Right kidney (tissue), 1 donor: ENCODE results near the gene CLCNKB.
"Not testable (repeated sequence)": the region's sequence is repeated elsewhere in the genome, so short reads cannot be mapped to it uniquely, and the experiment has no call there.

Experiments used
- DNase-seq: peaks from one replicate; pipeline ENCODE4 v3.0.0-alpha.2; 2016

Gene CLCNKB

DNA sequence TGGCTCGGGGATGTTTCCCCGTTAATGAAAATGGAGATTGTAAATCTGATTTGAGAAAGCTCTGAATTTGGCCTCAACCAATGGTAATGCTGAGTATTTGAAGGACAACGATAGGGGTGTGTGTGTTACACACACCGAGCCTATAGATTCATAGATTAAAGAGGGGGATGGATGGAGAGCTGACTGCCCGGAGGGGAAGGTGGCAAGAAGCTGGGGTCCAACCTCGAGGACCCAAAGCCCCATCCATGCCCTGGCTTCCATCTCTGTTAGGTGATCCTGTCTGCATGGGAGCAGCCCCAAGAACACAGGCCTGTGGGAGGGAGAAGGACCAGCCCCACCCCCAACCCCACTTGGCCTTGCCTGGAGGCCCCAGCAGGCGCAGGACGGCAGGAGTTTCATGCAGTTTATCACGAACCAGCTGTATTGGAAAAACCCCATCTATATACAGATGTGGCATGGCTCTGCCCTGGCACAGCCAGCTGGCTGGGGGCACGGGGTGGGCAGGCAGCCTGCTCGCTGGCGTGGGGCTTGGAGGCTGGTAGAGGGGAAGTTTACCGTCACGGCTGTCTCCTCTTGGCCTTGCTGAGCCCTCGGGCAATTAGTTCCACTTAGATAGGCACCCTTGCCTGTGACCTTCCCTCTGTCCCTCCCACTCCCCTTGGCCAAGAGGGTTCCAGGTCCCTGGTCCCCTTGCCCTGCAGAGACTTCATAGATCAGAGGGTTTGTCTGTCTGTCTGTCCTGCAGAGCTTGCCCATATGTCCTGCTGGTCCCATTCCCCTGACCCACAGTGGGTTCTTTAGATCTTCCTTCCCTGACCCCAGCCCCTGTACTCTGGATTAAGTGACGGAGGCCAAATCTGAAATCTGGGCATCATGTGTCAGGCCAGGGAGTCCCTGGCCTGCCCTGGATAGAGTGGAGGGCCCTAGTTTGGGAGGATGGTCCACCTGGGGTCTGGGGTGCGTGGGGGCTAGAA is 28.8 kb upstream of the CLCNKB start:
- DNase-seq = peak; percentile 38

GRCh38 chr1:16015491-16015890 is 28.1 kb upstream of the CLCNKB start:
- DNase-seq = no peak

GRCh38 chr1:16015960-16016901 is 27.4 kb upstream of the CLCNKB start:
- DNase-seq = no peak

GRCh38 chr1:16017076-16017460 is 26.5 kb upstream of the CLCNKB start:
- peak; percentile 23 for DNase-seq

DNA sequence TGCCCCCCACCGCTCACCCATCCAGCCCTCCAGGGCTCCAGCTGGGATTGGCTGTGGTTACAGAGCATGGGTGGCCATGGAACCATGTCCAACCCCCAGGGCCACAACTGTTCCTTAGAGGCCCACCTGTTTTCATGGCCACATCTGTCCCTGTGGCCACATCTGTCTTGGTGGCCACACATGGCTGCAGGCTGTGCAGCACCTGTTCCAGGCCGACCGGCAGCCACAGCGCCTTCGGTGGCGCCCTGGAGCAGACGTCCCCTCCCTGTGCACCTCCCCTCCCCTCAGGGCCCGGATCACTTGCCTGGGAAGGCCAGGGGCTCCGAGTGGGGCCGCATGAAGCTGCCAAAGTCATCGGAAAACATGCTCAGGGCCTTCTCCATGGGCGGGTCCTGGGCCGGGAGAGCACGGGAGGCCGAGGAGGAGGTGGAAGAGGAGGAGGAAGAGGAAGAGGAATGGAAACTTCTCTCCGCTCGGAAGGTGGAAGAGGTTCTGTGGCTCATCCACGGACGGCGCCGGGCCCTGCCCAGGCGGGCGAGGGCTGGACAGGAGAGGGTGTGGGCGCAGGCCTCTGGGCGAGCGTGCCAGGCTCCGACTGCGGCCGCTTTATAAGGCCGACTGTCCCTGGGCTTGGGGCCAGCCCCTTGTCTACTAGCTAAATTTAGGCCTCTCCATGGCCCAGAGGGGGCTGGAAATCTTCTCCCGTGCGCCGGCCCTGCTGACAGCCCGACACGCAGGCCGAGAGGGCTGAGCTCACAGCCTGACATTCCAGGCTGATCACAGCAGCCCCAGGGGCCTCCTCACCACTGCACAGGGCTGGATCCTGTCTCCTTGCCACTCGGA is 25.9 kb upstream of the CLCNKB start, which contains the start of gene HSPB7:
HSPB7 (minus strand) TSS at position 583 of the 843 bp plus-strand sequence; CDS start at position 503, 80 bp downstream.
- DNase-seq = peak; percentile 76

GRCh38 chr1:16018308-16018707 is 25.3 kb upstream of the CLCNKB start:
- DNase-seq = no peak

- DNase-seq = peak; percentile 32
These were observed 24.6 kb upstream of the CLCNKB start for GRCh38 chr1:16018749-16019643.

- DNase-seq = no peak
These were observed 23.8 kb upstream of the CLCNKB start for GRCh38 chr1:16019644-16020277.

DNA sequence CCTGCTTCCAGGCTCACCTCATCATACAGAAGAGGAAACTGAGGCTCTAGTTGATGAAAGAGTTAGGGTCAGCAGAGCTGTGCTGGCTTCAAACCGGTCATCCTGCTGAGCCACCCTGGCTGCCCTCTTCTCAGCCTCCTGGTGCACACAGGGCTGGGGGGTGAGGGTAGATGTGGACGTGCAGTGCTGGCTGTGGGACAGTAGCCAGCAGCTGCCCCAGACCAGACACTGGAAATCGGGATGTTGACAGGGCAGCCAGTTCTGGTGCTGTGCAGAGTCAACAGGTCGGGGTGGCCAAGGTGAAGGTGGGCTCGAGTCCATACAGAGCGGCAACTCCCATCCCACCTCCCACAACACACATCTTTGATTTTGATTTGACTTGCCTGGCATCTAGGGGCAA is 23.3 kb upstream of the CLCNKB start:
- DNase-seq = no peak

DNA sequence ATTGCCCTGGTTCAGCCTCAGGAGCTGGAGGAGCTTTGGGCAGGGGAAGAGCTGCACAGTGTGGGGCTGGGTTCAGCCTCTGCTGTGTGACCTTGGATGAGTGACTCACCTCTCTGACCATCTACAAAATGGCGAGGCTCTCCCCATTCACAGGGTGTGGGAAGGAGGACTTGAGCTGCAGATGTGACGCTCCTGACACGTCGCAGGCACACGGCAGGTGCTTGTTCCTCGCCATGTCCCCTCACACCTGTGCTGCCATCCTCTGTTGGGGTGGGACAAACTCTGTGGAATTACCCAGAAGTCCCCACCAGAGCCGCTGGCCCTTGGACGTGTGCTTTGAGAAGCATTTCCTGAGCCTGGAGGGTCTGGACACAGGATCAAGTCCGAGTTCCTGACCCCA is 22.7 kb upstream of the CLCNKB start:
- DNase-seq = not testable (repeated sequence)

- DNase-seq = peak; percentile 39
These were observed 21.9 kb upstream of the CLCNKB start, which contains the start of gene CLCNKA for GRCh38 chr1:16021681-16022080. TSS of gene CLCNKA (plus strand) at chr1:16022036. CDS start at chr1:16022620, 584 bp downstream.

DNA sequence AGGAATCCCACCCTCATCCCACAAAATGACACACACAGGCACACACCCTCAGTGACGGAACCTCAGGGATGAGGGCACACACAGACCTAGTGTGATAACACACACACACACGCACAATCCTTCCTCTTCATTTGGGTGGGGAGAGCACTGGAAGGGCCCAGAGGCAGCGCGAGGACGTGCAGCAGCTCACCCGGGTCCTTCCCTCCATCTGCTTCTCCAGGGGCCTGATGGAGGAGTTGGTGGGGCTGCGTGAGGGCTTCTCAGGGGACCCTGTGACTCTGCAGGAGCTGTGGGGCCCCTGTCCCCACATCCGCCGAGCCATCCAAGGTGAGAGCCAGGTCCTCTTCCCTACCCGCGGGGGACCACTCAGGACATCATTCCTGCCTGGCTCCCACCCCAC is 21.2 kb upstream of the CLCNKB start:
- no peak for DNase-seq

GRCh38 chr1:16023050-16023653 is 20.4 kb upstream of the CLCNKB start:
- no peak for DNase-seq

DNA sequence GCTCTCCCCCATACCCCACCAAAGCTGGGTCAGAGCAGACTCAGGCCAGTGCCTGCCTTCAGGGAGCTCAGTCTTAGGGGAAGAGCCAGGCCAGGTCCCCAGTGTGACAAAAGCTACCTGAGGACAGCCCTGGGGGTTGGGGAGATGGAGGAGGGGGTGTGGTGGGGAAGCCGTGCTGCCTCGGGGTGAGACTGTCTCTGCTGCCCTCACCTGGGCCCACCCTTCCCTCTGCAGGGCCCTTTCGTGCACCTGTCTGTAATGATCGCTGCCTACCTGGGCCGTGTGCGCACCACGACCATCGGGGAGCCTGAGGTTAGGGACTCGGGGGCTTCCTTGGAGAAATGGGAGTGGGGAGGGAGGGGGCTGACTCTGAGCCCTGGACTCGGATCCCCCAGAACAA is 17.3 kb upstream of the CLCNKB start:
- DNase-seq = not testable (repeated sequence)

- DNase-seq = no peak
These were observed 16.7 kb upstream of the CLCNKB start for GRCh38 chr1:16026723-16027484.

DNA sequence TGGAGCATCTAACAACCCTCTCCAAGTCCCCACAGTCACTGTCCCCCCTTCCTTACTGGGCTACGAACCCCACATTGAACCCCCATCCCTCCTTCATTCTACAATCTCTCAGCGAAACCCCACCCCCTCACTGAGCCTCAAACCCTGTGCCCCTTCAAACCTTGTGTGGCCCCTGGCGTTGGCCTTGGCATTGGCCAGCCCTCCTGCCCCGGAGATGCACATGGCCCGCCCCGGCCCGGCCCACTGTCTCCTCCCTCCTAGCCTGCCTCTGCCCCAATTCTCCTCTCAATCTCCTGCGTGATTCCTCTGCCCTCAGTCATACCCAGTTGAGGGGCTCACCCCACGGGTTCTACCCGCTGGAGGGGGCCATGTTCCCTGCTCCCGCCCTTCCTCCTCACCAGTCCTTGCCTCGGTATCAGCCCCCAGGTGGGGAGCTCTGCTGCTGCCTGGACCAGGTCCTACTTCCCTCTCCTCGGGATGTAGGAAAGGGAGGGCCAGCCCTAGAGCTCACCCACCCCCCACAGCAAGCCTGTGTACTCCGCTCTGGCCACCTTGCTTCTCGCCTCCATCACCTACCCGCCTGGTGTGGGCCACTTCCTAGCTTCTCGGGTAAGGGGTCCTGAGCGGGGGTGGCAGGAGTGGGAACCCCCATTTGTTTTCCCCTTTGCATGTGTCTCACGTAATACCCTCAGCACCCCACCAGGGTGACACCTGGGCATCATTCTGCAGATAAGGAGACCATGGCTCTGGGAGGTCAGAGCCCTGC is 15.2 kb upstream of the CLCNKB start:
- no peak for DNase-seq

- DNase-seq = not testable (repeated sequence)
These were observed 14.6 kb upstream of the CLCNKB start for GRCh38 chr1:16029003-16029268.

- DNase-seq = no peak
These were observed 14.3 kb upstream of the CLCNKB start for GRCh38 chr1:16029288-16029687.
